HG03135 (cell line): ENCODE measurements around the gene KNOP1.

Source experiments
- ATAC-seq: cut with Tn5 transposase; IDR thresholded peaks from one replicate; pipeline ENCODE4 v1.9.1; 2021; ENCODE audit warnings: mild to moderate bottlenecking, moderate library complexity; ENCODE audit not compliant: unreplicated experiment

Gene KNOP1

GRCh38 chr16:19717741-19718623, at the start of gene KNOP1, which contains the start of gene IQCK:
KNOP1 (minus strand) TSS chr16:19718227; CDS start chr16:19715035, 3,192 bp downstream.
IQCK (plus strand) TSS chr16:19718271; CDS start chr16:19718307, 36 bp downstream.
- ATAC-seq: peak; percentile 92

GRCh38 chr16:19767497-19767896, 49.5 kb upstream of the KNOP1 start:
- no peak for ATAC-seq

GRCh38 chr16:19766988-19767387, 49.0 kb upstream of the KNOP1 start:
- ATAC-seq: no peak

- no peak for ATAC-seq
These were observed 48.5 kb upstream of the KNOP1 start for GRCh38 chr16:19766554-19766884.

GRCh38 chr16:19765860-19766553, 48.0 kb upstream of the KNOP1 start:
- ATAC-seq: no peak

- no peak for ATAC-seq
These were observed 42.5 kb upstream of the KNOP1 start for GRCh38 chr16:19760356-19761060.

- no peak for ATAC-seq
These were observed 40.0 kb upstream of the KNOP1 start for GRCh38 chr16:19757762-19758595.

- no peak for ATAC-seq
These were observed 39.0 kb upstream of the KNOP1 start for GRCh38 chr16:19757026-19757425.

GRCh38 chr16:19755268-19755667, 37.2 kb upstream of the KNOP1 start:
- no peak for ATAC-seq

GRCh38 chr16:19754644-19755036, 36.6 kb upstream of the KNOP1 start:
- ATAC-seq: no peak

GRCh38 chr16:19753815-19754643, 36.0 kb upstream of the KNOP1 start:
- ATAC-seq: no peak

- ATAC-seq: no peak
These were observed 33.7 kb upstream of the KNOP1 start for GRCh38 chr16:19751478-19752385.

GRCh38 chr16:19749571-19750080, 31.6 kb upstream of the KNOP1 start:
- ATAC-seq: no peak

- ATAC-seq: no peak
These were observed 30.6 kb upstream of the KNOP1 start for GRCh38 chr16:19748389-19749168.

- ATAC-seq: no peak
These were observed 28.5 kb upstream of the KNOP1 start for GRCh38 chr16:19746561-19746960.

GRCh38 chr16:19745286-19746010, 27.4 kb upstream of the KNOP1 start:
- ATAC-seq: no peak

GRCh38 chr16:19744670-19745069, 26.6 kb upstream of the KNOP1 start:
- ATAC-seq: no peak
